PC-9 (cell line): ENCODE measurements around the gene FNIP1. TPM values are rescaled to one million over a fixed set of nuclear protein-coding genes. Genes with fewer than 3 reads are reported as not detected.
"Not testable (repeated sequence)": the region's sequence is repeated elsewhere in the genome, so short reads cannot be mapped to it uniquely, and the experiment has no call there.

Experiments
- BruUV-seq: library from RNA; stranded (reverse); fragments of 400-500 nt; replicated peaks from 2 replicates; lab custom pipeline; 2021; lab: Mats Ljungman, UMichigan
- CTCF ChIA-PET: fragments of 300-600 bp; sonication (Branson Sonifier 250); formaldehyde crosslinking; loops from one replicate; lab custom pipeline; 2022; ENCODE audit warnings: antibody characterized with exemption; lab: Charles Lee
- POLR2A ChIA-PET: fragments of 300-600 bp; sonication (Branson Sonifier 250); formaldehyde crosslinking; loops from one replicate; lab custom pipeline; 2022; ENCODE audit warnings: antibody characterized with exemption; ENCODE audit not compliant: unreplicated experiment; lab: Charles Lee
- DNase-seq, 2 experiments: peaks; one replicate each; pipeline versions ENCODE4 v3.0.0 to v3.0.0-alpha.2; 2015 to 2022; ENCODE audit warnings: mixed read lengths in 1 of 2
- H2AFZ ChIP-seq: fragments of 200-600 bp; sonication (generic); 2 replicates; pipeline ENCODE4 v1.8.1; 2017; ENCODE audit warnings: antibody characterized with exemption
- H3F3A ChIP-seq: fragments of 200-600 bp; sonication (generic); 2 replicates; pipeline ENCODE4 v1.8.1; 2017; ENCODE audit warnings: antibody characterized with exemption, mild to moderate bottlenecking, low read depth; ENCODE audit not compliant: insufficient read depth
- H3K27ac ChIP-seq: fragments of 200-600 bp; sonication (generic); 2 replicates; pipeline ENCODE4 v1.6.1; 2016; ENCODE audit warnings: mixed run types
- H3K27me3 ChIP-seq: fragments of 200-600 bp; sonication (generic); 2 replicates; pipeline ENCODE4 v1.6.1; 2016; ENCODE audit warnings: low read depth, mixed run types; ENCODE audit not compliant: insufficient read depth
- H3K36me3 ChIP-seq: fragments of 200-600 bp; sonication (generic); 2 replicates; pipeline ENCODE4 v1.6.1; 2016; ENCODE audit warnings: low read depth, mixed run types
- H3K4me1 ChIP-seq: fragments of 200-600 bp; sonication (generic); replicated peaks from 2 replicates; pipeline ENCODE4 v1.6.1; 2016; ENCODE audit warnings: mixed run types; ENCODE audit not compliant: insufficient read depth
- H3K4me2 ChIP-seq: fragments of 200-600 bp; sonication (generic); 2 replicates; pipeline ENCODE4 v1.6.1; 2017; ENCODE audit warnings: mixed run types
- H3K4me3 ChIP-seq: fragments of 200-600 bp; sonication (generic); 2 replicates; pipeline ENCODE4 v1.6.1; 2016; ENCODE audit warnings: mixed run types
- H3K79me2 ChIP-seq: fragments of 200-600 bp; sonication (generic); 2 replicates; pipeline ENCODE4 v1.6.1; 2017; ENCODE audit warnings: low read depth, mixed run types
- H3K9me2 ChIP-seq: fragments of 200-600 bp; sonication (generic); 2 replicates; pipeline ENCODE4 v1.8.1; 2017; ENCODE audit warnings: mild to moderate bottlenecking; ENCODE audit not compliant: insufficient read depth
- H3K9me3 ChIP-seq: fragments of 200-600 bp; sonication (generic); 2 replicates; pipeline ENCODE4 v1.8.1; 2016; ENCODE audit warnings: low read depth; ENCODE audit not compliant: insufficient read depth
- H4K20me1 ChIP-seq: fragments of 200-600 bp; sonication (generic); 2 replicates; pipeline ENCODE4 v1.8.1; 2017; ENCODE audit not compliant: insufficient read depth
- CTCF ChIP-seq: fragments of 200-600 bp; sonication (generic); conservative IDR thresholded peaks from 2 replicates; pipeline ENCODE4 v1.6.1; 2017; ENCODE audit warnings: mixed run types, antibody characterized with exemption, mild to moderate bottlenecking, moderate library complexity
- EZH2 ChIP-seq: fragments of 200-600 bp; sonication (generic); IDR thresholded peaks from 2 replicates; pipeline ENCODE4 v1.8.0; 2017; ENCODE audit warnings: antibody characterized with exemption, low read depth
- intact Hi-C: fragments of 100-400 bp; cut with micrococcal nuclease; formaldehyde crosslinking; loops from one replicate; pipeline ENCODE4 v1.10.0; 2022; ENCODE audit not compliant: unreplicated experiment
- total RNA-seq: library from RNA; stranded (reverse); gene quantifications from 2 replicates; pipeline ENCODE4 v1.2.3, GENCODE V29; 2021

Gene FNIP1
- total RNA-seq, 1 experiment from 2014 or later, result 23.5 TPM

GRCh38 chr5:131622633-131623032 is 174.2 kb downstream of the FNIP1 start:
- POLR2A ChIA-PET, result no interaction called here
- Histone ChIP-seq H3K27me3 (no peaks in the 10 kb centered on the region), H3K9me3 (no peaks in the 10 kb centered on the region), H3K4me2 (no peak overlapping the region), H4K20me1 (peaks cover 11% of the 10 kb centered on the region; the same call in 1 of the 2 replicates), H3F3A (no peaks in the 10 kb centered on the region), H3K9me2 (no peaks in the 10 kb centered on the region), H2AFZ (no peak overlapping the region), H3K27ac (no peak overlapping the region), H3K4me3 (no peak overlapping the region), H3K4me1 (no peaks in the 10 kb centered on the region), H3K79me2 (peaks cover 100% of the 10 kb centered on the region), H3K36me3 (no peaks in the 10 kb centered on the region; the same call in 1 of the 2 replicates)
- no TSS peak for BruUV-seq
- intact Hi-C loops, result no loop called here
- CTCF ChIA-PET, result no interaction called here
- TF ChIP-seq CTCF (no peak), EZH2 (no peak)
- no peak for DNase-seq

DNA sequence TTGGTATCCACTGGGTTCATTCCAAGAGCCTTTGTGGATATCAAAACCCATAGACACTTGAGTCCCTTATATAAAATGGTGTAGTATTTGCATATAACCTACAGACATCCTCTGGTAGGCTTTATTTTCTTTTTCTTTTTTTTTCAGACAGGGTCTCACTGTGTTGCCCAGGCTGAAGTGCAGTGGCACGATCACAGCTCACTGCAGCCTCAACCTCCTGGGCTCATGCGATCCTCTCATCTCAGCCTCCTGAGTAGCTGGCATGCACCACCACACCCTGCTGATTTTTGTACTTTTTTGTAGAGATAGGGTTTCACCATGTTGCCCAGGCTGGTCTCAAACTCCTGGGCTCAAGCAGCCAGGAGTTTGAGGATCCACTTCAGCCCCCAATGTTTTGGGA is 175.7 kb downstream of the FNIP1 start:
- H3K36me3 ChIP-seq, H3K4me3 ChIP-seq, H4K20me1 ChIP-seq, H3F3A ChIP-seq, CTCF ChIA-PET, DNase-seq, H3K4me1 ChIP-seq, H3K9me2 ChIP-seq, H3K9me3 ChIP-seq, BruUV-seq, intact Hi-C loops, POLR2A ChIA-PET, H2AFZ ChIP-seq, H3K27ac ChIP-seq, H3K4me2 ChIP-seq, H3K27me3 ChIP-seq: not testable (repeated sequence)
- H3K79me2 ChIP-seq, result peaks cover 100% of the 10 kb centered on the region

GRCh38 chr5:131619102-131619501 is 177.7 kb downstream of the FNIP1 start:
- no peaks in the 10 kb centered on the region for H3K9me3 ChIP-seq
- no TSS peak for BruUV-seq
- no peaks in the 10 kb centered on the region for H3K9me2 ChIP-seq
- H3F3A ChIP-seq, result no peaks in the 10 kb centered on the region
- intact Hi-C loops, result no loop called here
- peaks cover 100% of the 10 kb centered on the region for H3K79me2 ChIP-seq
- H3K36me3 ChIP-seq, result no peaks in the 10 kb centered on the region
- TF ChIP-seq EZH2 (no peak), CTCF (no peak)
- CTCF ChIA-PET, result no interaction called here
- no peak overlapping the region for H2AFZ ChIP-seq
- 0 out of 2 replicates have a peak, but pooled peaks cover 9% of the 10 kb centered on the region for H4K20me1 ChIP-seq
- no peak overlapping the region for H3K4me2 ChIP-seq
- POLR2A ChIA-PET, result no interaction called here
- no peak for DNase-seq
- H3K27me3 ChIP-seq, result no peaks in the 10 kb centered on the region
- no peak overlapping the region for H3K4me3 ChIP-seq
- H3K4me1 ChIP-seq, result peaks cover 12% of the 10 kb centered on the region; the same call in 1 of the 2 replicates
- H3K27ac ChIP-seq, result no peak overlapping the region
